Activated naive CD8-positive, alpha-beta T cell treated with anti-CD3 and anti-CD28 coated beads for 36 hours (primary cell): ENCODE data around the gene FRRS1L. TPM values are rescaled to one million over a fixed set of nuclear protein-coding genes. Genes with fewer than 3 reads are reported as not detected.
A peak's percentile ranks its signal among the peaks of the same experiment; 100 is the strongest.

Experiments used
- DNase-seq: peaks from one replicate; pipeline ENCODE4 v3.0.0; 2021
- H3K27ac Mint-ChIP-seq: one replicate; pipeline ENCODE4 v1.8.0; 2022; ENCODE audit warnings: mild to moderate bottlenecking, moderate library complexity, mixed read lengths
- H3K27me3 Mint-ChIP-seq: one replicate; pipeline ENCODE4 v1.8.0; 2022; ENCODE audit warnings: mild to moderate bottlenecking, mixed read lengths
- H3K36me3 Mint-ChIP-seq: one replicate; pipeline ENCODE4 v1.8.0; 2021; ENCODE audit warnings: mild to moderate bottlenecking, mixed read lengths
- H3K4me1 Mint-ChIP-seq: one replicate; pipeline ENCODE4 v1.8.0; 2021; ENCODE audit warnings: mixed read lengths
- H3K4me3 Mint-ChIP-seq: one replicate; pipeline ENCODE4 v1.8.0; 2022; ENCODE audit warnings: mild to moderate bottlenecking, moderate library complexity, mixed read lengths
- H3K9me3 Mint-ChIP-seq: one replicate; pipeline ENCODE4 v1.8.0; 2022; ENCODE audit warnings: mixed read lengths
- total RNA-seq, 2 experiments: library from RNA; stranded (reverse); gene quantifications; one replicate each; pipeline ENCODE4 v1.2.3, GENCODE V29; 2021

The FRRS1L gene
- total RNA-seq, 2 experiments from 2014 or later, result not detected

GRCh38 chr9:109159583-109159982 lies 7.5 kb downstream of the FRRS1L start:
- no peak for DNase-seq
- Mint-ChIP-seq H3K9me3 (no peaks in the 10 kb centered on the region), H3K36me3 (no peaks in the 10 kb centered on the region), H3K4me1 (no peaks in the 10 kb centered on the region), H3K27ac (no peak overlapping the region), H3K4me3 (no peak overlapping the region), H3K27me3 (peaks cover 10% of the 10 kb centered on the region)

- peaks cover 5% of the 10 kb centered on the region for H3K9me3 Mint-ChIP-seq
- no peaks in the 10 kb centered on the region for H3K36me3 Mint-ChIP-seq
- H3K27ac Mint-ChIP-seq, result no peak overlapping the region
- peaks cover 4% of the 10 kb centered on the region for H3K27me3 Mint-ChIP-seq
- H3K4me3 Mint-ChIP-seq, result no peak overlapping the region
- no peaks in the 10 kb centered on the region for H3K4me1 Mint-ChIP-seq
- DNase-seq, result no peak
Measured at GRCh38 chr9:109158651-109159050, 8.4 kb downstream of the FRRS1L start.

GRCh38 chr9:109156708-109157107 lies 10.3 kb downstream of the FRRS1L start:
- H3K4me3 Mint-ChIP-seq, result no peak overlapping the region
- no peaks in the 10 kb centered on the region for H3K27me3 Mint-ChIP-seq
- no peak for DNase-seq
- H3K36me3 Mint-ChIP-seq, result peaks cover 2% of the 10 kb centered on the region
- peaks cover 15% of the 10 kb centered on the region for H3K9me3 Mint-ChIP-seq
- no peaks in the 10 kb centered on the region for H3K4me1 Mint-ChIP-seq
- no peak overlapping the region for H3K27ac Mint-ChIP-seq

GRCh38 chr9:109150925-109151545 lies 16.0 kb downstream of the FRRS1L start:
- Mint-ChIP-seq H3K27me3 (no peaks in the 10 kb centered on the region), H3K36me3 (peaks cover 2% of the 10 kb centered on the region), H3K9me3 (peaks cover 15% of the 10 kb centered on the region), H3K27ac (no peak overlapping the region), H3K4me1 (no peaks in the 10 kb centered on the region), H3K4me3 (no peak overlapping the region)
- no peak for DNase-seq

DNA sequence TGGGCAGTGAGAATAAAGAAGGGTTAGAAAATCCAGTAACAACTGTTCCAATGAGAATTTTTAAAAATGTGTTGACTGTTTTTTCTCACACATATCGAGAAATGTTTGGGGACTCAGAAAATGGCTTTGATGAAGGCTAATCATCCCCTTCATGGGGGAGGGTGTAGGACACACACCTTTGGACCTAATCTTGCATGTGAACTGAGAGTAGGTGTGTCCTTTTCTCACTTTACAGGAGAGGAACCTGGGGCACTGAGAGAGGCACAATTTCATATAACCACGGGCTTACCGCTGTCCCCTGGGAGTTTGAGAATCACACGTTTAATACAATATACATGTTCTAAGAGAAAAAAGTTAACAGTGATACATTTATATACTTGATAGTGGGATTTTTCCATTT lies 17.3 kb downstream of the FRRS1L start:
- H3K27ac Mint-ChIP-seq, result no peak overlapping the region
- DNase-seq, result no peak
- peaks cover 15% of the 10 kb centered on the region for H3K9me3 Mint-ChIP-seq

DNA sequence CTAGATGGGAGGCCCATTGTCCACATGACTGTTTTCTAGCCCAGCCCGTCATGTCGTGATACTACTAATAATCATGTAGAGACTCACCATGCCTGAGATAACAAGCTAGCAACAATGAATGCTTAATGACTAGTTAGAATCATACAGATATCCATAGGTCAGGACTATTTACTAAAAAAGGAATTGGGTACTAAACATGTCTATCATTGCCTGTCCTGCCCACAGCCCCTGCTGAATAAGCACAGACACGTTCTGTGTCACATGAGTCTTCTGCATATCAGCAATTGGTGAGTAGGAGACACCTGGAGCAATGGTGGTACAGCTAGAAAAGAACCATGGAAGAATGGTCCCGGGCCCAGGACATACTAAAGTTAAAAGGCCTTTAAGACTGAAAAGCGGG lies 18.0 kb downstream of the FRRS1L start:
- peaks cover 13% of the 10 kb centered on the region for H3K9me3 Mint-ChIP-seq
- no peaks in the 10 kb centered on the region for H3K27me3 Mint-ChIP-seq
- no peak for DNase-seq
- no peak overlapping the region for H3K27ac Mint-ChIP-seq
- peaks cover 2% of the 10 kb centered on the region for H3K4me1 Mint-ChIP-seq
- no peak overlapping the region for H3K4me3 Mint-ChIP-seq
- H3K36me3 Mint-ChIP-seq, result peaks cover 2% of the 10 kb centered on the region

More for the DNA sequence above, 17.3 kb downstream of the FRRS1L start:
- Mint-ChIP-seq H3K4me3 (no peak overlapping the region), H3K36me3 (peaks cover 2% of the 10 kb centered on the region), H3K4me1 (no peaks in the 10 kb centered on the region), H3K27me3 (no peaks in the 10 kb centered on the region)

- Mint-ChIP-seq H3K27ac (no peak overlapping the region), H3K9me3 (no peaks in the 10 kb centered on the region), H3K36me3 (no peaks in the 10 kb centered on the region), H3K4me3 (no peak overlapping the region), H3K4me1 (peaks cover 6% of the 10 kb centered on the region), H3K27me3 (no peaks in the 10 kb centered on the region)
- no peak for DNase-seq
Measured at GRCh38 chr9:109145051-109145450, 22.0 kb downstream of the FRRS1L start.

DNA sequence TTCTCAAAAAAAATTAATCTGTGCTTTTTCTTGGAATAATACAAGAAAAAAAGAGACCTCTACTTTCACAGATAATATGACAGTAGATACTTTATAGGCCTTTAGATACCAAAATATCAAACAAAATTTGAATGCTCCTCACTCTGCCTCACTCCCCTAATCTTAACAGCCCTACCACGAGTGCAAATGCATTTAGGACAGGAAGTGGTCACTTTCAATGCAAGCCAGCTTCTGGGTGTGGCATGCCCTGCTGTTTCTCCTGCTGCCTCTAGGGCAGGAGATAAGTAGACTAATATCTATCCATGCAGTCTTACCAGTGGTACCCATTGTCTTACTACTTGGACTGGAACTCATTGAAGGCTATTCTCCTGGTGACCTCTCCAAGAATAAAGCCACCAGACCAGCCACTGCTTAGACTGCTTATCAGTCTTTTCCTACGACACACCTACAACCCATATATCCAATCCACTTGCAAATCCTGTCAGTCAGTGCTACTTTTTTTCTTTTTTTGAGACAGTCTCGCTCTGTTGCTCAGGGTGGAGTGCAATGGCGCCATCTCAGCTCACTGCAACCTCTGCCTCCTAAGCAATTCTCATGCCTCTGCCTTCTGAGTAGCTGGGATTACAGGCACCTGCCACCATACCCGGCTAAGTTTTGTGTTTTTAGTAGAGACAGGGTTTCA lies 23.0 kb downstream of the FRRS1L start:
- peak; percentile 3 for DNase-seq
- no peak overlapping the region for H3K27ac Mint-ChIP-seq
- no peaks in the 10 kb centered on the region for H3K9me3 Mint-ChIP-seq
- H3K36me3 Mint-ChIP-seq, result no peaks in the 10 kb centered on the region
- H3K4me1 Mint-ChIP-seq, result peaks cover 6% of the 10 kb centered on the region
- H3K27me3 Mint-ChIP-seq, result no peaks in the 10 kb centered on the region
- no peak overlapping the region for H3K4me3 Mint-ChIP-seq

GRCh38 chr9:109141375-109141774 lies 25.7 kb downstream of the FRRS1L start:
- H3K36me3 Mint-ChIP-seq, result no peaks in the 10 kb centered on the region
- H3K4me3 Mint-ChIP-seq, result no peak overlapping the region
- no peak overlapping the region for H3K27ac Mint-ChIP-seq

GRCh38 chr9:109139851-109140250 lies 27.2 kb downstream of the FRRS1L start:
- DNase-seq, result no peak
- no peaks in the 10 kb centered on the region for H3K27me3 Mint-ChIP-seq
- no peak overlapping the region for H3K27ac Mint-ChIP-seq
- no peaks in the 10 kb centered on the region for H3K9me3 Mint-ChIP-seq
- H3K4me3 Mint-ChIP-seq, result no peak overlapping the region
- no peaks in the 10 kb centered on the region for H3K36me3 Mint-ChIP-seq
- H3K4me1 Mint-ChIP-seq, result peaks cover 6% of the 10 kb centered on the region

More at GRCh38 chr9:109141375-109141774, 25.7 kb downstream of the FRRS1L start:
- H3K27me3 Mint-ChIP-seq, result no peaks in the 10 kb centered on the region
- DNase-seq, result no peak
- H3K4me1 Mint-ChIP-seq, result peaks cover 6% of the 10 kb centered on the region
- no peaks in the 10 kb centered on the region for H3K9me3 Mint-ChIP-seq

DNA sequence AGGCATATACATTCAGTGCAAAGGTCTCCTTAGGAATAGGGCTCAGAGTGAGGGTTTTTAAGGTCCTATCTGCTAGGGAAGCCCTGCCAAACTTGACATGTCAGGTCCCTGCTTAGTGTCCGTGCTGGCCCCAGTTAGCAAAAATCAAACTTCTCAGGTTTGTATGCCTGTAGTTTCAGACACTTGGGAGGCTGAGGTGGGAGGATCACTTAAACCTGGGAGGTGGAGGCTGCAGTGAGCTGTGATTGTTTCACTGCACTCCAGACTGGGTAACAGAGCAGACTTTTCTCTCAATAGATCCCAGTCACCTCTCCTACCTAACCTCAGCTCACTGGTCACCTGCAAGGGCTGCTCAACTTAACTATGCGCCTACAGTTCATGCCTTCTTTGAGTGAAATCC lies 28.6 kb downstream of the FRRS1L start:
- no peaks in the 10 kb centered on the region for H3K27me3 Mint-ChIP-seq
- no peak for DNase-seq
- no peaks in the 10 kb centered on the region for H3K36me3 Mint-ChIP-seq
- H3K9me3 Mint-ChIP-seq, result no peaks in the 10 kb centered on the region
- no peak overlapping the region for H3K4me3 Mint-ChIP-seq
- no peak overlapping the region for H3K27ac Mint-ChIP-seq
- H3K4me1 Mint-ChIP-seq, result no peaks in the 10 kb centered on the region

GRCh38 chr9:109134167-109134578 lies 32.9 kb downstream of the FRRS1L start:
- Mint-ChIP-seq H3K27ac (no peak overlapping the region), H3K9me3 (no peaks in the 10 kb centered on the region), H3K36me3 (no peaks in the 10 kb centered on the region), H3K27me3 (no peaks in the 10 kb centered on the region), H3K4me3 (no peak overlapping the region), H3K4me1 (no peaks in the 10 kb centered on the region)
- DNase-seq, result no peak

DNA sequence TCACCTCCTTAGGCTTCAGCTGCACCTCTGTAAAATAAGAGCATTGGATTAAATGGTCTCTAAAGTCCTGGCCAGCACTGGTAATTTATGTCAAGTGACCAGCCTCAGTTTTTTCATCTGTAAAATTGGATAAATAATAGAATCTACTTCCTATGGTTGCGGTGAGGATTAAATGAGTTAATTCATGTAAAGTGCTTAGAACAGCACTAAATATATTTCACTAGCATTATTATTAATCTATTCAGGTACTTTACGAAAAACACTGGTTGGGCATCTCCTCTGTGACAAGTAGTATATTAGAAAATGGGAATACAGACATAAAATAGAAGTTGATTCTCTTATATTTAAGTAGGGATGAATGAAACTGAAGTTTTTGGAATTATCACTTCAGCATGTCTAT lies 33.5 kb downstream of the FRRS1L start:
- Mint-ChIP-seq H3K4me3 (no peak overlapping the region), H3K27ac (no peak overlapping the region), H3K4me1 (no peaks in the 10 kb centered on the region), H3K27me3 (no peaks in the 10 kb centered on the region), H3K36me3 (no peaks in the 10 kb centered on the region), H3K9me3 (no peaks in the 10 kb centered on the region)
- no peak for DNase-seq

- no peaks in the 10 kb centered on the region for H3K4me1 Mint-ChIP-seq
- H3K4me3 Mint-ChIP-seq, result no peak overlapping the region
- H3K27ac Mint-ChIP-seq, result no peak overlapping the region
- DNase-seq, result no peak
- no peaks in the 10 kb centered on the region for H3K36me3 Mint-ChIP-seq
- no peaks in the 10 kb centered on the region for H3K27me3 Mint-ChIP-seq
- H3K9me3 Mint-ChIP-seq, result no peaks in the 10 kb centered on the region
Measured at GRCh38 chr9:109132567-109133021, 34.5 kb downstream of the FRRS1L start.

DNA sequence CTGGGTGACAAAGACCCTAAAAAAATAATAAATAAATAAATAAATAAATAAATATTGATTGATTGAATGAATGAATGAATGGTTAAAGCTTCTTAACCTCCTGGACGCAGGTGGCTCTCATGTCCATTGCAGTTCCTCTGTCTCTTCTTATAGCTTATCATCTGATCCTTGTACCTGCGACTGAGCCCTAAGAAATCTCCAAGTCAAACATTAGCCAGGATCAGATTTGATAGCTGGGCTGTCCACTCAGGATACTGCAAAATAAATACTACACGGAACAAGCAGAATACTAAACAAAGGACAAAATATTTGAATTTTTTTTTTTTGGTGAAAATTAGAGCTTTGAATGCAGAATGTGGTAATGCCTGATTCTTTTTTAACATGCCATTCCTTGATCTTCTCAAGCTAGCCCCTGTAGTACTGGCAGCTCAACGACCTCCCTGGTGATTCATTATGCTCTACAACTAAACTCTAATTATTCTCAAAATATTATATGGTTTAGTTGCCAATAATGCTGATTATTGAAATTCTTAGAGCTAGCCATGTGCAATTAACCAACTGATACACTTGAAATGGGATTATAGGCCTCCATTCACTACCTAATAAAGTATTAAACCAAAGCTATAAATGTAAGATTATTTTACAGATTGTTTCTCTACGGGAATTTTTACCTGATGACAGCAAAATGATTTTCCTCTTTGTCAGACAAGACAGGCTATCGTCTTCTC lies 37.4 kb downstream of the FRRS1L start:
- no peak overlapping the region for H3K4me3 Mint-ChIP-seq
- DNase-seq, result no peak
- H3K4me1 Mint-ChIP-seq, result no peaks in the 10 kb centered on the region
- H3K27ac Mint-ChIP-seq, result no peak overlapping the region
- no peaks in the 10 kb centered on the region for H3K36me3 Mint-ChIP-seq
- no peaks in the 10 kb centered on the region for H3K27me3 Mint-ChIP-seq
- no peaks in the 10 kb centered on the region for H3K9me3 Mint-ChIP-seq
